Measurements from ENCODE around the gene SDK1.

SDK1 gene

GRCh38 chr7:4185136-4185535 is 884.1 kb downstream of the SDK1 start:
- Histone ChIP-seq H3K4me1 (ENCODE audit: control insufficient read depth, insufficient read depth, low read length, poor library complexity, severe bottlenecking) (no peaks in the 10 kb centered on the region), H3K36me3 (ENCODE audit: control insufficient read depth, insufficient read depth, low read length) (no peaks in the 10 kb centered on the region), H3K4me3 (ENCODE audit: insufficient read depth, low read depth, low read length, poor library complexity, severe bottlenecking) (no peak overlapping the region), H3K27me3 (replicated peaks; ENCODE audit: control insufficient read depth, insufficient read depth, low read length, poor library complexity, severe bottlenecking) (no peaks in the 10 kb centered on the region), H3K27ac (ENCODE audit: insufficient read depth, low read length, poor library complexity, severe bottlenecking) (no peak overlapping the region), H3K9me3 (ENCODE audit: control insufficient read depth, low read length) (no peaks in the 10 kb centered on the region)
- DNase-seq: no peak

GRCh38 chr7:4185721-4186512 is 884.9 kb downstream of the SDK1 start:
- H3K4me1 ChIP-seq (ENCODE audit: control insufficient read depth, insufficient read depth, low read length, poor library complexity, severe bottlenecking): no peaks in the 10 kb centered on the region
- H3K9me3 ChIP-seq (ENCODE audit: control insufficient read depth, low read length): no peaks in the 10 kb centered on the region
- H3K27ac ChIP-seq (ENCODE audit: insufficient read depth, low read length, poor library complexity, severe bottlenecking): no peak overlapping the region
- no peaks in the 10 kb centered on the region for H3K27me3 ChIP-seq (replicated peaks; ENCODE audit: control insufficient read depth, insufficient read depth, low read length, poor library complexity, severe bottlenecking)
- DNase-seq: no peak
- H3K4me3 ChIP-seq (ENCODE audit: insufficient read depth, low read depth, low read length, poor library complexity, severe bottlenecking): no peak overlapping the region
- H3K36me3 ChIP-seq (ENCODE audit: control insufficient read depth, insufficient read depth, low read length): no peaks in the 10 kb centered on the region

- no peaks in the 10 kb centered on the region for H3K36me3 ChIP-seq (ENCODE audit: control insufficient read depth, insufficient read depth, low read length)
- H3K4me1 ChIP-seq (ENCODE audit: control insufficient read depth, insufficient read depth, low read length, poor library complexity, severe bottlenecking): no peaks in the 10 kb centered on the region
- H3K4me3 ChIP-seq (ENCODE audit: insufficient read depth, low read depth, low read length, poor library complexity, severe bottlenecking): no peak overlapping the region
- H3K27ac ChIP-seq (ENCODE audit: insufficient read depth, low read length, poor library complexity, severe bottlenecking): no peak overlapping the region
- H3K9me3 ChIP-seq (ENCODE audit: control insufficient read depth, low read length): no peaks in the 10 kb centered on the region
- no peak for DNase-seq
- no peaks in the 10 kb centered on the region for H3K27me3 ChIP-seq (replicated peaks; ENCODE audit: control insufficient read depth, insufficient read depth, low read length, poor library complexity, severe bottlenecking)
Measured at GRCh38 chr7:4186513-4186780, 885.4 kb downstream of the SDK1 start.

GRCh38 chr7:4188651-4189050 is 887.6 kb downstream of the SDK1 start:
- no peaks in the 10 kb centered on the region for H3K36me3 ChIP-seq (ENCODE audit: control insufficient read depth, insufficient read depth, low read length)
- no peaks in the 10 kb centered on the region for H3K9me3 ChIP-seq (ENCODE audit: control insufficient read depth, low read length)
- H3K27ac ChIP-seq (ENCODE audit: insufficient read depth, low read length, poor library complexity, severe bottlenecking): no peak overlapping the region
- H3K27me3 ChIP-seq (replicated peaks; ENCODE audit: control insufficient read depth, insufficient read depth, low read length, poor library complexity, severe bottlenecking): no peaks in the 10 kb centered on the region
- no peak overlapping the region for H3K4me3 ChIP-seq (ENCODE audit: insufficient read depth, low read depth, low read length, poor library complexity, severe bottlenecking)
- no peak for DNase-seq
- H3K4me1 ChIP-seq (ENCODE audit: control insufficient read depth, insufficient read depth, low read length, poor library complexity, severe bottlenecking): no peaks in the 10 kb centered on the region

GRCh38 chr7:4189131-4189570 is 888.1 kb downstream of the SDK1 start:
- no peak for DNase-seq
- Histone ChIP-seq H3K36me3 (ENCODE audit: control insufficient read depth, insufficient read depth, low read length) (no peaks in the 10 kb centered on the region), H3K9me3 (ENCODE audit: control insufficient read depth, low read length) (no peaks in the 10 kb centered on the region), H3K27ac (ENCODE audit: insufficient read depth, low read length, poor library complexity, severe bottlenecking) (no peak overlapping the region), H3K4me1 (ENCODE audit: control insufficient read depth, insufficient read depth, low read length, poor library complexity, severe bottlenecking) (no peaks in the 10 kb centered on the region), H3K27me3 (replicated peaks; ENCODE audit: control insufficient read depth, insufficient read depth, low read length, poor library complexity, severe bottlenecking) (no peaks in the 10 kb centered on the region), H3K4me3 (ENCODE audit: insufficient read depth, low read depth, low read length, poor library complexity, severe bottlenecking) (no peak overlapping the region)

GRCh38 chr7:4190010-4190981 is 889.2 kb downstream of the SDK1 start:
- DNase-seq: no peak
- no peaks in the 10 kb centered on the region for H3K27me3 ChIP-seq (replicated peaks; ENCODE audit: control insufficient read depth, insufficient read depth, low read length, poor library complexity, severe bottlenecking)
- H3K4me1 ChIP-seq (ENCODE audit: control insufficient read depth, insufficient read depth, low read length, poor library complexity, severe bottlenecking): no peaks in the 10 kb centered on the region
- no peaks in the 10 kb centered on the region for H3K36me3 ChIP-seq (ENCODE audit: control insufficient read depth, insufficient read depth, low read length)
- H3K27ac ChIP-seq (ENCODE audit: insufficient read depth, low read length, poor library complexity, severe bottlenecking): no peak overlapping the region
- no peak overlapping the region for H3K4me3 ChIP-seq (ENCODE audit: insufficient read depth, low read depth, low read length, poor library complexity, severe bottlenecking)
- no peaks in the 10 kb centered on the region for H3K9me3 ChIP-seq (ENCODE audit: control insufficient read depth, low read length)

- H3K27me3 ChIP-seq (replicated peaks; ENCODE audit: control insufficient read depth, insufficient read depth, low read length, poor library complexity, severe bottlenecking): no peaks in the 10 kb centered on the region
- H3K27ac ChIP-seq (ENCODE audit: insufficient read depth, low read length, poor library complexity, severe bottlenecking): no peak overlapping the region
- no peaks in the 10 kb centered on the region for H3K36me3 ChIP-seq (ENCODE audit: control insufficient read depth, insufficient read depth, low read length)
- H3K9me3 ChIP-seq (ENCODE audit: control insufficient read depth, low read length): no peaks in the 10 kb centered on the region
- H3K4me3 ChIP-seq (ENCODE audit: insufficient read depth, low read depth, low read length, poor library complexity, severe bottlenecking): no peak overlapping the region
- no peaks in the 10 kb centered on the region for H3K4me1 ChIP-seq (ENCODE audit: control insufficient read depth, insufficient read depth, low read length, poor library complexity, severe bottlenecking)
- DNase-seq: no peak
Measured at GRCh38 chr7:4191046-4191445, 890.0 kb downstream of the SDK1 start.

GRCh38 chr7:4191525-4191924 is 890.5 kb downstream of the SDK1 start:
- no peak overlapping the region for H3K27ac ChIP-seq (ENCODE audit: insufficient read depth, low read length, poor library complexity, severe bottlenecking)
- no peak for DNase-seq
- no peak overlapping the region for H3K4me3 ChIP-seq (ENCODE audit: insufficient read depth, low read depth, low read length, poor library complexity, severe bottlenecking)

GRCh38 chr7:4195660-4196059 is 894.6 kb downstream of the SDK1 start:
- Histone ChIP-seq H3K27me3 (replicated peaks; ENCODE audit: control insufficient read depth, insufficient read depth, low read length, poor library complexity, severe bottlenecking) (no peaks in the 10 kb centered on the region), H3K4me3 (ENCODE audit: insufficient read depth, low read depth, low read length, poor library complexity, severe bottlenecking) (no peak overlapping the region), H3K4me1 (ENCODE audit: control insufficient read depth, insufficient read depth, low read length, poor library complexity, severe bottlenecking) (no peaks in the 10 kb centered on the region), H3K27ac (ENCODE audit: insufficient read depth, low read length, poor library complexity, severe bottlenecking) (no peak overlapping the region), H3K9me3 (ENCODE audit: control insufficient read depth, low read length) (no peaks in the 10 kb centered on the region), H3K36me3 (ENCODE audit: control insufficient read depth, insufficient read depth, low read length) (no peaks in the 10 kb centered on the region)
- no peak for DNase-seq

More at GRCh38 chr7:4191525-4191924, 890.5 kb downstream of the SDK1 start:
- Histone ChIP-seq H3K27me3 (replicated peaks; ENCODE audit: control insufficient read depth, insufficient read depth, low read length, poor library complexity, severe bottlenecking) (no peaks in the 10 kb centered on the region), H3K9me3 (ENCODE audit: control insufficient read depth, low read length) (no peaks in the 10 kb centered on the region), H3K36me3 (ENCODE audit: control insufficient read depth, insufficient read depth, low read length) (no peaks in the 10 kb centered on the region), H3K4me1 (ENCODE audit: control insufficient read depth, insufficient read depth, low read length, poor library complexity, severe bottlenecking) (no peaks in the 10 kb centered on the region)

Data from effector memory CD4-positive, alpha-beta T cell (primary cell).